D721Med (cell line): ENCODE measurements around the gene NR2F1.

ENCODE experiments used
- DNase-seq: peaks from one replicate; pipeline ENCODE4 v3.0.0; 2011; ENCODE audit warnings: low spot score; ENCODE audit not compliant: insufficient read length
- FAIRE-seq: peaks from 2 replicates; lab custom pipeline; 2011; peaks lifted over from hg19 to GRCh38; lab: Jason Lieb, UNC
- TF ChIP-seq, protein P1 (sequence below): IDR thresholded peaks from 2 replicates; pipeline ENCODE4 v1.5.1; 2012; ENCODE audit warnings: mild to moderate bottlenecking, control low read depth; ENCODE audit not compliant: insufficient read depth; ENCODE audit errors: missing control alignments

Gene NR2F1

DNA sequence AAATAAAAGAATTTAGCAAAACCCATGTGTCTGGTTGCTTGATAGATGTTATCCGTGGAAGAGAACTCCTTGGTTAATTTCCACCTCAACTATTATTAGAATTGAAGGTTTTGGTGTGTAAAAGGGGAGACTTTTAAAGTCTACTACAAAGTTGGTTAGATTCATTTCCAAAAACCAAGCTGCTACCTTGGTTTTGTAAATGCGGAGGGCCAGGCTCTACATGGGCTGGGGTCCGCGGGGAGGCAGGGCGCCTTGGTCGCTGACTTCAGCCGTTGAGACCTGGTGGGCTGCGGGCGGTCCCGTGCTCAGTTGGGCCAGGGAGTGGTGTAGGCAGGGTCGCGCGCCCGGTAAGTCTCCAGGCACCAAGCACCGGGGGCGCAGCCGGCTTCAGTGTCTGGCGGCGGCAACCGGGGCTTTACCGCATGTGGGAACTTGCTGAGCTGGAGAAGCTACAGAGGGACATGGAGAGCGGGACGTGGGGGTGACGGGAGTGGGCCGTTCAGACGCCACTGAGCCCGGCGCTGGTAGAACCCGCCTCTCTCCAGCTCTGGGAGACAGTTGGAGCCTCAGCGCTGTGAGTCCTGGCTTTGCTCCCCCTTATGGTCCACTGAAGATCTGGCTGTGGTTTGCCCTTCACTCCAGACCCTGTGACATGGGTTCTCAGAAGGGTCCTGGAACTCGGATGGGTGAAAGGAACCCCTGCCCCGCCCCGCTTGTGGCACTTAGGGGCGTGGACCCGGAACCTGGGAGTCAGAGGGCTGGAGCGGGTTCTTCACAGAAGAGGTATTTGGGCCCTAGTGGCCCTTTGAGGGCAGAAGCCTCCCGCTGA, 11.8 kb downstream of the NR2F1 start:
- DNase-seq (no peak), FAIRE-seq (no peak)
- TF ChIP-seq, protein P1, sequence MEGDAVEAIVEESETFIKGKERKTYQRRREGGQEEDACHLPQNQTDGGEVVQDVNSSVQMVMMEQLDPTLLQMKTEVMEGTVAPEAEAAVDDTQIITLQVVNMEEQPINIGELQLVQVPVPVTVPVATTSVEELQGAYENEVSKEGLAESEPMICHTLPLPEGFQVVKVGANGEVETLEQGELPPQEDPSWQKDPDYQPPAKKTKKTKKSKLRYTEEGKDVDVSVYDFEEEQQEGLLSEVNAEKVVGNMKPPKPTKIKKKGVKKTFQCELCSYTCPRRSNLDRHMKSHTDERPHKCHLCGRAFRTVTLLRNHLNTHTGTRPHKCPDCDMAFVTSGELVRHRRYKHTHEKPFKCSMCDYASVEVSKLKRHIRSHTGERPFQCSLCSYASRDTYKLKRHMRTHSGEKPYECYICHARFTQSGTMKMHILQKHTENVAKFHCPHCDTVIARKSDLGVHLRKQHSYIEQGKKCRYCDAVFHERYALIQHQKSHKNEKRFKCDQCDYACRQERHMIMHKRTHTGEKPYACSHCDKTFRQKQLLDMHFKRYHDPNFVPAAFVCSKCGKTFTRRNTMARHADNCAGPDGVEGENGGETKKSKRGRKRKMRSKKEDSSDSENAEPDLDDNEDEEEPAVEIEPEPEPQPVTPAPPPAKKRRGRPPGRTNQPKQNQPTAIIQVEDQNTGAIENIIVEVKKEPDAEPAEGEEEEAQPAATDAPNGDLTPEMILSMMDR = no peak

DNA sequence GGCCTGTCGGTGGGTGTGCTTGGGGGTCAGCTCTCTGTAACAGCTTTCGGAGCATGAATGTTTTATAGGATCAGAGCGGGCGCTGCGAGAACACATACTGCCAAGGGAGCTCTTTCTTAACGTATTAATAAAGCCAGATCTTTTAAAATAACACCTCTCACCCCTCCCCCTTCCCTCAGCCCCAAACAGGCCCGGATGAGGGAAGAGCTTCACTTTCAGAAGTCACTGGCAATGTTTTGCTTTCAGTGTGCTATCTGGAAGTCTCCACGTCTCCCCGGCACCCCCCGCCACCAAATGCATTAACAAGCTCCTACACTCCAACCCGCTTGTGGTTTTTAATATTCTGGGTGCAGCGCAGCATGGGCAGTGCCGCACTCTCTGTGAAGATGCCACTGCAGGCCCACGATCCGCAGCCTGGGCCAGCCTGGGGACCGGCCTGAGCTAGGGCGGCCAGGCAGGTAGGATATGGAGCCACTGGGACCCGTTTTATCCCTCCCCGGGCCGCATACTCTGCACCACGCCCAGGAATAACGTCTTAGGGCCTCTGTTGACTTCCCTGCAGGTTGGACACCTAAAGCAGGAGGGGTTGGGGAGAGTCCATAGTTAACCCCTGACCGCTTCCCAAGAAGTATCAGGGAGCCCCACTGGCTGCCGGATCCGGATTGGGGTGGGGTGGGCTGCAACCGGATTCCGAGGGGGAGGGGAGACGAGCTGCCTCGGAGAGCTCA, 12.6 kb downstream of the NR2F1 start:
- no peak for DNase-seq
- TF ChIP-seq, protein P1 = no peak
- FAIRE-seq = no peak

DNA sequence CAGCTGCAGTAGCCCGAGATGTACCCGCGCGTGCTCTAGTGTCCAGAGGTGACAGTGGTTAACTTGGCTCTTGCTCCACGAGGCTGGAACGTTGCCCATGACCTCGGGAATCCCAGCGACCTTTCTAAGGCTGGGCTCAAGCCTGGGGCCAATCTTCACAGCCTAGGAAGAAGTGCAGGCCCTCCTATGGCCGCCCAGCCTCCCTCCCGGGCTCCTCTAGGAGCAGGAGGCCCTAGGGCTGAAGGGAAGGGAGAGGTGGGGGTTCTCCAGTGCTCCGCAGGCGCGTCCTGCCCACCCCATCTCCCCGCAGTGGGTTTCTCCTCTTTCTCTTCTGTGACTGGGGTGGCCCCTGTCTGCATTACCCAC, 13.3 kb downstream of the NR2F1 start:
- FAIRE-seq (no peak), DNase-seq (no peak)
- TF ChIP-seq, protein P1 = no peak

DNA sequence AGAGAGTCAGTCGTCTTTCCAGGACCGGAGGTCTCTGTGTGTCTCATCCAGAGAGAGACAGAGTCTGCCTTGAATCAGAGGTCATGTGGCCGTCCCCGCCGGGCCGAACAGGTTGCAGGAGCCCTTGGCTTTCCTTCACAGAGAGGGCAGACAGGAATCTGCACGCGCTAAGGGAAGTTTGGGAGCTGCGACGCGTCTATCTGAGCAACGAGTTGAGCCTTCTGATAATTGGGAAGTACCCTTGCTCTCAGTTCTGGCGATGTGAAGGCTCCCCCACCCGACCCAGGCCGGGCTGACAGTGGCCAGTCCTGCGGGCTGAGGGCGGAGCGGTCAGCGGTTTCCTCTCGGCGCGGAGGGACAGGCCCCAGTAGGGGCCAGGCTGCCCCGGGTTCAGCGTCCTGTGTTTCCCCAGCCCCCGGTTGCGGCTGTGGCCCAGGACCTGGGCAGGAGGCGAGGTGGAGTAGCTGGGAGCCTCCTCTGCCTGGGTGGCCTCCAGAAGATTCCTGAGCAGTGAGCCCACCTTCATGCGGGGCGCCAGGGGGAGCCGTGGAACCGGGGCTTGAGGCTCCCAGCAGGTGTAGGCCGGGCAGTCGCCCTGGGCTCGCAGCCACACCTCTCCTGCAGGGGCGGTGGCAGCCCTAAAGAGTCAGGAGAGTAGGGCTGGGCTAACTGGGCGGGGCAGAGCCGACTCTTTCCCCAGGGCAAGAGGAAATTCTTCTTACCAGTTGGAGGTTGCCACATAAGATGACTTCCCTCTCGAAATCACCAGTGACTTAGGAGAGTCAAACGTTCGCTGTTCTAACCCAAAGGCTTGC, 13.9 kb downstream of the NR2F1 start:
- FAIRE-seq (no peak), DNase-seq (no peak)
- TF ChIP-seq, protein P1 = no peak

DNA sequence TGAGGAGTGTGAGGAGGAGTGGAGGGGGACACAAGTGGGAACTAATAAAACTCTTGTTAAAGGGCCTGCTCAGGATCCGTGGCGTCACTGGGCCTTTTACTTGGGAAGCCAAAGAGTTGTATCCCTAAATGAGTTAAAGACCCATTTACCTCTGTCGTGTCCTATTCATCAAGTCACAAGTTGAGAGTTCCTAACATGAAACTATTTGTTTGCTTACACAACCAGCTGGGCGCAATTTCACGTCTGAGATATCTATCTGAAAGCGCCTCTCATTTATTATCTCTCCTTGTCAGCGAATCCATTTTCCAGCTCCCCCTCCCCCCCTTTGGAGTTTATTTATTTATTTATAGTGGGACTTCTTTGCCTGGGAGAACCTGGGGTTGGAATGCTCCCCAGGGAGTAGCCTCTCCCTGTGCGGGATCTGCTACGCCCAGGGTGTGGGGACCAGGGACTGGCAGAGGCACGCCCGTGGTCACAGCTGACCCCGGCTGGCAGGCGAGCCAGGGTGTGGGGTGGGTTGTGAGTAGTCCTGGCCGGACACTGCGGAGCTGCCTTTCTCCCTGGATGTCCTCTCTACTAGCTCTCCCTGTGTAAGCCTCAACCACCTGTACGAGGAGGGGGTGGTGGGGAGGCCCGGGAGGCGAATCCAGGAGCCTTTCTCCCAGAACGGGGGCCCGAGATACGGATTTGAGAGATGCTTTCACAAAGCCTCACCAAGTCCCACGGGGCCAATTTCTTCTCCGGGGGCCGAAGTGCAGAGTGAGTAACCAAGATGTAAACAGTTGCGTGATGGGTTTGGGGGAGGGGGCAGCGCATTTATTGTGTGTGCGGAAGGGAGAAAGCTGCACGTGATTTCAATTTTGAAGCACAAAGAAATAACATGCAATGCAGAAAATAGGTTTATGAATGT, 15.3 kb downstream of the NR2F1 start:
- FAIRE-seq (no peak), DNase-seq (no peak)
- TF ChIP-seq, protein P1 = no peak

- TF ChIP-seq, protein P1 = no peak
- DNase-seq (no peak), FAIRE-seq (no peak)
Measured at GRCh38 chr5:93599001-93599379, 16.0 kb downstream of the NR2F1 start.
